Posterior vena cava (tissue), 2 donors: Measurements from ENCODE around the gene IGFLR1. TPM values are rescaled to one million over a fixed set of nuclear protein-coding genes. Genes with fewer than 3 reads are reported as not detected.
A peak's percentile ranks its signal among the peaks of the same experiment; 100 is the strongest.

ENCODE experiments used
- DNase-seq: peaks from one replicate; pipeline ENCODE4 v3.0.0-alpha.2; 2020; ENCODE audit warnings: low spot score
- intact Hi-C, 2 donors: fragments of 100-400 bp; cut with DNase I; formaldehyde crosslinking; loops; one replicate each; pipeline versions ENCODE4 v1.14.1 to v1.14.2; 2022 to 2023
- total RNA-seq, 2 donors: library from RNA; stranded (reverse); fragmentation: NEBNext Ultra II Directional; extraction: Animal tissue kit (Norgen Biotek cat#: 25700); gene quantifications; one replicate each; pipeline ENCODE4 v1.2.1, GENCODE V29; 2021
- donor health status: DM: yes; HTN: yes; CAD: no.
- donor health status: DM: yes; HTN: yes; CAD: no.

Gene IGFLR1
- total RNA-seq, 2 donors from 2014 or later = 4.3 to 9.3 TPM

GRCh38 chr19:35716801-35717664, 25.2 kb downstream of the IGFLR1 start:
- intact Hi-C loops = loop anchor here in 1 of 2 donors (10.0 kb wide), 1 partner anchor 218 kb away; the partner anchor contains the start of gene LRFN3

DNA sequence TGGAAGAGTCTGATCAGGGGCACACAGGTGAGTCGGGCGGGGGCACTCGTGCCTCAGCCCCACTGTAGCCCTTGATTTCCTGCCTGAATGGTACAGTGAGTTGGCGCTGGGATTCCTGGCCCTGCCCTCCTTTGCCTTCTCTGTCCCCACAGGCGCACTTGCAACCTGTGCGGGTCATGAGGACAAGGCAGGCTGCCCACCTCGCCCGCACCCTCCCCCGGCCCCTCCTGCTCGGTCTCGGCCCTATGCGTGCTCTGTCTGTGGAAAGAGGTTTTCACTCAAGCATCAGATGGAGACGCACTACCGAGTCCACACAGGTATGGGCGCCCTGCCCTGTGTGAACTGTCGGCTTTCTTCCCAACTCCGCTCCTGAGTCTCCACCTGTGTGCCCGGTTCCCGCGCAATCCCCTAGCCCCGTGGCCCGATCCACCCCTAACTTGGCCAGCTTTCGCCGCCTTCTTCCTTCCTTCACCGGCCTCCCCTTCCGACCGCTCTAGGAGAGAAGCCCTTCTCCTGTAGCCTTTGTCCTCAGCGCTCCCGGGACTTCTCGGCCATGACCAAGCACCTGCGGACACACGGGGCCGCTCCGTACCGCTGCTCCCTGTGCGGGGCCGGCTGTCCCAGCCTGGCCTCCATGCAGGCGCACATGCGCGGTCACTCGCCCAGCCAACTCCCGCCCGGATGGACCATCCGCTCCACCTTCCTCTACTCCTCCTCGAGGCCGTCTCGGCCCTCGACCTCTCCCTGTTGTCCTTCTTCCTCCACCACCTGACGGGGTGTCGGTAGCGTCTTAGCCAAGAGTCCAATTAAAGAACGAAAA, 26.1 kb downstream of the IGFLR1 start:
- peak; percentile 91 for DNase-seq
- intact Hi-C loops = loop anchor here in 1 of 2 donors (10.0 kb wide), 1 partner anchor 219 kb away; the partner anchor contains the start of gene LRFN3

More at GRCh38 chr19:35716801-35717664, 25.2 kb downstream of the IGFLR1 start:
- DNase-seq = peak; percentile 98

- intact Hi-C loops = loop anchor here in 1 of 2 donors (10.0 kb wide), 1 partner anchor 219 kb away; the partner anchor contains the start of gene LRFN3
- DNase-seq = no peak
Observed at GRCh38 chr19:35715355-35715809, 26.9 kb downstream of the IGFLR1 start.

GRCh38 chr19:35714601-35715354, 27.5 kb downstream of the IGFLR1 start:
- intact Hi-C loops = loop anchor here in 1 of 2 donors (10.0 kb wide), 1 partner anchor 220 kb away; the partner anchor contains the start of gene LRFN3
- no peak for DNase-seq

GRCh38 chr19:35713904-35714495, 28.3 kb downstream of the IGFLR1 start:
- DNase-seq = no peak
- intact Hi-C loops = loop anchor here in 1 of 2 donors (10.0 kb wide), 1 partner anchor 221 kb away; the partner anchor contains the start of gene LRFN3

DNA sequence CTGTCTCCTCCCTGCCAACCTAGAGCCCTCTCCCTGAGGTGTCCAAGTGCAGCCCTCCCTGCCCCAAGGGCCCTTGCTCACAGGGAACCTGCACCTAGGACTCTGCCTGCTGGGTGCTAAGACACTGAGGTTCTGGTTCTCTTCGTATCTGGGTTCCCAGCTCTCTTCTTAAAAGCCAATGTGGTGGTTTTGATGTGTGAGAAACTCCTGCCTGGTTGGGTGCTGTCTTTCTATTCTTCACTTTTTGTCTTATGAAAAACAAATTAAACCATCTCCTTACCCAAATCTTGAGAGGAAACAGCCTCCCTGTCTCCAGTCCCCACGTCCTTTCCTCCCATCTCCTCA, 28.8 kb downstream of the IGFLR1 start:
- DNase-seq = no peak
- intact Hi-C loops = loop anchor here in 1 of 2 donors (10.0 kb wide), 1 partner anchor 221 kb away; the partner anchor contains the start of gene LRFN3

DNA sequence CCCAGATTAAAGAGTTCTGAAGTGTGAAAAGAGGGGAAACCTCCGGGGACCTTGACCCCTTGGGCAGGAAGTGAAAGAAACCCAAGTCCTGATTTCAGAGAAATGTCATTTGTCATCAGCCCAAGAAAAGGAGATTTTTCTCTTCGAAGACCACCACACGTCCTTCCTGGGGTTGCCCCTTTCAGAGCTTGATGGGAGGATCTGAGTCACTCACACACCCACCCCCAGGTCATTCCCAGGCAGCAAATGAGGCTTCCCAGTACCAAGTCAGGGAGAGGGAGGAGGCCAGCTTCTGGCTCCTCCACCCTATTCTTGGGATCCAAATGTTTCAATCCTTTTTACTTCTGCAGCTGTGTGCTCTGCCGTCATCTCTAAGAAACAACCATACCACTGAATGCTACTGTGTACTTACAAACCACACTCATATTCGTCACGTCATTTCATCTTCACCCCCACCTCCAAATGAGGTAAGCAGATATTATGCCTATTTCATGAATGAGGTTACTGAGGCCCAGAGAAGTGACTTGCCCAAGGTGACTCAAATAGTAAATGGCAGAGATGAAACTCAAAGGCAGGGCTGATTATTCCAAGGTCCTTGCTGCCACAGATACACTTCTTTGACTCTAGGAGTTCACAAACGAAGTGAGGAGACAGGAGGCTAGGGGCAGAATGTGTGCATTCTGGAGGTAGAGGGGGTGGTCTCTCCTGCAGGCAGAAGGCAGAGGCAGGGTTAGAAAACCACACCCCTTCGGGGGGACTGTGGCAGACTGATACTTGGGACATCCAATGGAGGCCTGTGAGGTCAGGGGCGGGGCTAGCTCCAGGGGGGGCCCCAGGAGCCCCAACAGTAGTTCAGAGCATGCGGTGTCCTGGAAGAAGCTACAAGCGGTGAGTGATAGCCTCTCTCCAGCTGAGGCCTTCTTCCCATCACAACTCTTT, 29.4 kb downstream of the IGFLR1 start:
- no peak for DNase-seq
- intact Hi-C loops = loop anchor here in 1 of 2 donors (10.0 kb wide), 1 partner anchor 222 kb away; the partner anchor contains the start of gene LRFN3

GRCh38 chr19:35710784-35711723, 31.2 kb downstream of the IGFLR1 start:
- intact Hi-C loops = loop anchor here in 1 of 2 donors (10.0 kb wide), 1 partner anchor 224 kb away; the partner anchor contains the start of gene LRFN3
- DNase-seq = no peak

- no peak for DNase-seq
- intact Hi-C loops = no loop called here
Observed at GRCh38 chr19:35708391-35708790, 33.9 kb downstream of the IGFLR1 start.

GRCh38 chr19:35704218-35704617, 38.0 kb downstream of the IGFLR1 start, which contains the start of gene ZBTB32:
ZBTB32 (plus strand) TSS chr19:35704558; CDS start chr19:35714627, 10,069 bp downstream.
- intact Hi-C loops = no loop called here
- DNase-seq = no peak

DNA sequence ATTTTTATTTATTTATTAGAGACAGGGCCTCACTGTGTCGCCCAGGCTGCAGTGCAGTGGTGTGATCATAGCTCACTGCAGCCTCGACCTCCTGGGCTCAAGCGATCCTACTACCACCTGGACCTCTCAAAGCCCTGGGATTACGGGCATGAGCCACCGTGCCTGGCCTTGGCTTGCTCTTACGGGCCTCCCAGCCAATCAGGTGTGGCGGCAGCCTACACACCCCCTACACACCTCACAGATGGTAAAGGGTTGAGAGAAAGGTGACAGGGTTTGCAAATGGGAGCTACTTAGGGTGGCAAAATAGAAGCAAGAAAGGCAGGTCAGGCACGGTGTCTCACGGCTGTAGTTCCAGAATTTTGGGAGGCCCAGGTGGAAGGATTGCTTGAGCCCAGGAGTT, 38.9 kb downstream of the IGFLR1 start:
- intact Hi-C loops = no loop called here

GRCh38 chr19:35702223-35703012, 39.8 kb downstream of the IGFLR1 start:
- peak; percentile 97 for DNase-seq
- intact Hi-C loops = no loop called here

More for the DNA sequence above, 38.9 kb downstream of the IGFLR1 start:
- no peak for DNase-seq

- intact Hi-C loops = no loop called here
- no peak for DNase-seq
Observed at GRCh38 chr19:35696835-35697234, 45.4 kb downstream of the IGFLR1 start.

GRCh38 chr19:35695895-35696422, 46.3 kb downstream of the IGFLR1 start:
- intact Hi-C loops = no loop called here
- no peak for DNase-seq
